GM21515 (cell line): Measurements from ENCODE around the gene SECISBP2.
"Not testable (repeated sequence)": the region's sequence is repeated elsewhere in the genome, so short reads cannot be mapped to it uniquely, and the experiment has no call there.

ENCODE experiments used
- ATAC-seq: cut with Tn5 transposase; IDR thresholded peaks from one replicate; pipeline ENCODE4 v1.9.1; 2021; ENCODE audit not compliant: unreplicated experiment

The SECISBP2 gene

GRCh38 chr9:89318123-89319014, at the start of gene SECISBP2:
SECISBP2 (plus strand) TSS chr9:89318500; CDS start chr9:89318577, 77 bp downstream.
- peak; percentile 88 for ATAC-seq

- no peak for ATAC-seq
Observed at GRCh38 chr9:89273528-89274279, 44.6 kb upstream of the SECISBP2 start.

GRCh38 chr9:89274838-89275237, 43.5 kb upstream of the SECISBP2 start:
- no peak for ATAC-seq

- not testable (repeated sequence) for ATAC-seq
Observed at GRCh38 chr9:89276040-89276439, 42.3 kb upstream of the SECISBP2 start.

- no peak for ATAC-seq
Observed at GRCh38 chr9:89277043-89277442, 41.3 kb upstream of the SECISBP2 start.

- ATAC-seq, result no peak
Observed at GRCh38 chr9:89277454-89277853, 40.8 kb upstream of the SECISBP2 start.

- no peak for ATAC-seq
Observed at GRCh38 chr9:89278551-89278950, 39.7 kb upstream of the SECISBP2 start.

GRCh38 chr9:89278997-89279739, 39.1 kb upstream of the SECISBP2 start:
- ATAC-seq, result no peak

GRCh38 chr9:89281106-89281505, 37.2 kb upstream of the SECISBP2 start:
- no peak for ATAC-seq

- not testable (repeated sequence) for ATAC-seq
Observed at GRCh38 chr9:89282248-89282968, 35.9 kb upstream of the SECISBP2 start.

- ATAC-seq, result no peak
Observed at GRCh38 chr9:89284076-89284475, 34.2 kb upstream of the SECISBP2 start.

- ATAC-seq, result no peak
Observed at GRCh38 chr9:89291741-89292140, 26.6 kb upstream of the SECISBP2 start.

- no peak for ATAC-seq
Observed at GRCh38 chr9:89293014-89293413, 25.3 kb upstream of the SECISBP2 start.

GRCh38 chr9:89295400-89295799, 22.9 kb upstream of the SECISBP2 start:
- no peak for ATAC-seq

GRCh38 chr9:89301996-89302395, 16.3 kb upstream of the SECISBP2 start:
- ATAC-seq, result not testable (repeated sequence)

- ATAC-seq, result no peak
Observed at GRCh38 chr9:89304020-89304833, 14.1 kb upstream of the SECISBP2 start.

- peak; percentile 70 for ATAC-seq
Observed at GRCh38 chr9:89304834-89305188, 13.5 kb upstream of the SECISBP2 start.

GRCh38 chr9:89305868-89306267, 12.4 kb upstream of the SECISBP2 start:
- no peak for ATAC-seq

- no peak for ATAC-seq
Observed at GRCh38 chr9:89309166-89309565, 9.1 kb upstream of the SECISBP2 start.
